CD4-positive, alpha-beta T cell (primary cell): ENCODE data around the gene SLX9. TPM values are rescaled to one million over a fixed set of nuclear protein-coding genes. Genes with fewer than 3 reads are reported as not detected.

ENCODE experiments used
- ATAC-seq: fragments of 200-7000 bp; cut with Tn5 transposase; one replicate; pipeline ENCODE4 v1.10.0; 2022; ENCODE audit warnings: mild to moderate bottlenecking; ENCODE audit not compliant: poor library complexity
- CTCF ChIA-PET: fragments of 350-600 bp; sonication (Branson Sonifier 250); formaldehyde crosslinking; loops from one replicate; lab custom pipeline; 2021; ENCODE audit warnings: antibody characterized with exemption, inconsistent platforms; lab: Charles Lee
- POLR2A ChIA-PET: fragments of 350-600 bp; sonication (Branson Sonifier 250); formaldehyde crosslinking; loops from one replicate; lab custom pipeline; 2021; ENCODE audit warnings: antibody characterized with exemption, inconsistent platforms; lab: Charles Lee
- DNase-seq, 14 experiments: peaks; one replicate each; pipeline ENCODE4 v3.0.0-alpha.2; 2013 to 2020; ENCODE audit warnings: mixed read lengths in 2 of 14
- H3K27ac ChIP-seq, 2 donors: one replicate each; pipeline versions ENCODE4 v1.5.1 to v1.7.0; 2013; ENCODE audit warnings: low read length in 2 of 2, low read depth in 1 of 2, mild to moderate bottlenecking in 1 of 2
- H3K27me3 ChIP-seq, 2 experiments: 1 replicate in 1 of 2; 2 replicates in 1 of 2; pipeline versions ENCODE4 v1.6.1 to v1.7.0; 2013; ENCODE audit warnings: low read length in 2 of 2, control low read depth in 1 of 2, mild to moderate bottlenecking in 1 of 2, moderate library complexity in 1 of 2; ENCODE audit not compliant: insufficient read depth in 2 of 2, control insufficient read depth in 1 of 2
- H3K36me3 ChIP-seq: one replicate; pipeline ENCODE4 v1.6.1; 2013; ENCODE audit warnings: low read length, control low read depth; ENCODE audit not compliant: insufficient read depth
- H3K4me1 ChIP-seq: one replicate; pipeline ENCODE4 v1.6.1; 2013; ENCODE audit warnings: low read length, control low read depth; ENCODE audit not compliant: insufficient read depth
- H3K4me3 ChIP-seq: one replicate; pipeline ENCODE4 v1.5.1; 2013; ENCODE audit warnings: mild to moderate bottlenecking, low read length, moderate library complexity
- H3K9me3 ChIP-seq, 2 experiments: 1 replicate in 1 of 2; 2 replicates in 1 of 2; pipeline versions ENCODE4 v1.6.1 to v1.7.0; 2013; ENCODE audit warnings: low read length in 2 of 2, mild to moderate bottlenecking in 2 of 2, control low read depth in 1 of 2, moderate library complexity in 1 of 2; ENCODE audit not compliant: control insufficient read depth in 1 of 2, insufficient read depth in 1 of 2
- H3K27ac Mint-ChIP-seq: one replicate; pipeline ENCODE4 v1.8.0; 2020; ENCODE audit warnings: mixed read lengths
- H3K27me3 Mint-ChIP-seq: one replicate; pipeline ENCODE4 v1.8.0; 2021; ENCODE audit warnings: mixed read lengths
- H3K36me3 Mint-ChIP-seq: one replicate; pipeline ENCODE4 v1.8.0; 2021; ENCODE audit warnings: low read depth, mixed read lengths
- H3K4me1 Mint-ChIP-seq: one replicate; pipeline ENCODE4 v1.8.0; 2021; ENCODE audit warnings: low read depth, mixed read lengths
- H3K4me3 Mint-ChIP-seq: one replicate; pipeline ENCODE4 v1.8.0; 2020; ENCODE audit warnings: mild to moderate bottlenecking, mixed read lengths
- H3K9me3 Mint-ChIP-seq: one replicate; pipeline ENCODE4 v1.8.0; 2020; ENCODE audit warnings: mixed read lengths
- CTCF ChIP-seq: fragments of 200-600 bp; IDR thresholded peaks from one replicate; pipeline ENCODE4 v1.8.0; 2022; ENCODE audit warnings: antibody characterized with exemption, mild to moderate bottlenecking
- intact Hi-C, 2 experiments: fragments of 100-400 bp; cut with DNase I in 1 of 2; cut with micrococcal nuclease in 1 of 2; formaldehyde crosslinking; loops; one replicate each; pipeline versions ENCODE4 v1.15.1 to v1.9.0; 2023 to 2025; cut with DNase I, micrococcal nuclease
- total RNA-seq, 174 experiments: library from RNA in 2 of 174; stranded (reverse) in 2 of 174; gene quantifications; one replicate each; pipeline ENCODE4 v1.2.3 and lab custom pipeline; 2021 to 2026

The SLX9 gene
- total RNA-seq, 2 experiments from 2014 or later: 7.7 to 9.1 TPM

DNA sequence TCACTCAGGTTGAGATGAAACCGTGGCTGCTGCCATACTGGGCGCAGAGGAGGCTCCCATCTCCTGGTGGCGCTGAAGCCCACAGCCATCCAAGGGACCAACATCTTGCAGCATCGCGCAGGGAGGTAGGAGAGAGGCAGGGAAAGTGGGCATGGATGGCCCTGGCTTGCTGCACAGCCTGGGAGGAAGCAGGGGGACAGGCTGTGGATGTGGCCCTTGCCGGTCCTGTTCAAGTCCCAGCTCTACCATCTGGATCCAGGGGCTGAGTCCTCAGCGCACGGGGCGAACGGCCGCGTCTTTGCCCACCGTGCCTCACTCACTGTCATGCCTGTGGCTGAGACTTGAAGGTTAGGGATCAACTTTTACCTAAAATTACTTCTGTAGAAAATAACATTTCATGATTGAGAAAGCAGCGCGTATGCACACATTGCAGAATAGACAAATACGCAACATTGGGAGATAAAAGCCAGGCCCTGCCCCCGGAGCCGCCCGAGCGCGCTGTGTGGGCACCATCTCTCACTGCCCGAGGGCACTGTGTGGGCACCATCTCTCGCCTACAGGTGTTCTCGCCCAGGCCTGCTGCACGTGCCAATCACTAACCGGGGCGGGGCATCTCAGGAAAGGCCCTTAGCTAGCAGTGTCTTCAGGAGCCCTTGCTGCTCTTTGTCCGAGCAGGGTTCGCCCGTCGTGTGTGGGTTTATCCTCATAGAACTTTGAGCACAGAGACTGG, 11.5 kb downstream of the SLX9 start:
- ChIA-PET POLR2A (interaction anchor here (1.5 kb wide), 1 partner anchor 177 kb away, joined by 4 read pairs; no protein-coding TSS in a partner anchor), CTCF (interaction anchor here (1.0 kb wide), 1 partner anchor 177 kb away, joined by 3 read pairs; no protein-coding TSS in a partner anchor)
- intact Hi-C loops: loop anchor here in 1 of 2 experiments (10.0 kb wide), 1 partner anchor 493 kb away; no protein-coding TSS in a partner anchor
- H3K36me3 Mint-ChIP-seq: peaks cover 35% of the 10 kb centered on the region
- Histone ChIP-seq H3K4me1 (peaks cover 16% of the 10 kb centered on the region), H3K27ac (no peak overlapping the region), H3K36me3 (peaks cover 48% of the 10 kb centered on the region), H3K4me3 (no peak overlapping the region), H3K9me3 (no peaks in the 10 kb centered on the region), H3K27me3 (no peaks in the 10 kb centered on the region)
- TF ChIP-seq CTCF: no peak
- peaks cover 11% of the 10 kb centered on the region for H3K4me1 Mint-ChIP-seq
- no peaks in the 10 kb centered on the region for H3K9me3 Mint-ChIP-seq
- DNase-seq (peak in 1 of 14 experiments; percentile 0), ATAC-seq (no peak)
- no peak overlapping the region for H3K27ac Mint-ChIP-seq
- no peak overlapping the region for H3K4me3 Mint-ChIP-seq
- H3K27me3 Mint-ChIP-seq: no peaks in the 10 kb centered on the region

DNA sequence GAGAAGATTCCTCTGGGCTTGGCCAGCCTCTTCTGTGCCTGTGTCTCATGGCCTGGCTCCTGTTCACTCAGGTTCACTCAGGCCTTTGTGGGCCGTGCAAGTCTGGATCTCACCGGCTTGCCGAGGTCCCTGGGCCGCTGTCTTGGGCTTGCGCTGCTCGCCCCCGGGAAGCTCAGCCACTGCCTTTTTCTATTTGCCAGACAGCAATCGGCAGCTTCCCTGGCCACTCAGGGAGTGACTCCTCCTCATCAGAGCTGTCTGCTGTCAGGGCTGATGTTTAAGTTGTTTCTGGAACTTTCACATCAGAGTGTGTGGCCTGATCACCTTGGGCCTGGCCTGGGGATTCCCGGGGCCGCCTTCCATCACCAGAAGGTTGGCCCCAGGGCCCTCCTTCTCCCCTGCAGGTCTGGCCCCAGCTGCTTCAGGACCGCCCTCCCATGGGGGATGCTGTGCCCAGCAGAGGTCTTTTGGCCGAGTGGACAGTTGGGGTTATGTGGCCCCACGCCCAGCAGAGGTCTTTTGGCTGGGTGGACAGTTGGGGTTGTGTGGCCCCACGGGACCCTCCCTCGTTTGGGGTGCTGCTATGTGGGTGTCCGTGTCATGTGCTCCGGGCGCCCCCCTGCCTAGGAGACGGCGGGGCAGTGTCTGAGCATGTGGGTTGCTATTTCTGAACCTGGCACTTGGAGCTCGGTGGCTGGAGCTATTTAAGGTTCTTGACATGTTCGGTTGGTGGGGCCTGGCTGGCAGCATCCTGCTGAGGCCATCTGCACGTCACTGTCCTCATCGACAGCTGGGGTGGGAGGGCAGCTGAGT, 12.5 kb downstream of the SLX9 start:
- intact Hi-C loops: loop anchor here in 1 of 2 experiments (10.0 kb wide), 1 partner anchor 492 kb away; no protein-coding TSS in a partner anchor
- no peak for TF ChIP-seq CTCF
- Mint-ChIP-seq H3K27ac (no peak overlapping the region), H3K9me3 (no peaks in the 10 kb centered on the region), H3K27me3 (no peaks in the 10 kb centered on the region), H3K4me1 (peaks cover 11% of the 10 kb centered on the region), H3K4me3 (no peak overlapping the region), H3K36me3 (peaks cover 37% of the 10 kb centered on the region)
- ATAC-seq (no peak), DNase-seq (peak in 1 of 14 experiments; percentile 0)
- CTCF ChIA-PET: no interaction called here
- Histone ChIP-seq H3K27ac (no peak overlapping the region), H3K36me3 (peaks cover 48% of the 10 kb centered on the region), H3K9me3 (no peaks in the 10 kb centered on the region), H3K27me3 (no peaks in the 10 kb centered on the region), H3K4me1 (peaks cover 16% of the 10 kb centered on the region), H3K4me3 (no peak overlapping the region)
- POLR2A ChIA-PET: interaction anchor here (1.5 kb wide), 1 partner anchor 176 kb away, joined by 4 read pairs; no protein-coding TSS in a partner anchor

DNA sequence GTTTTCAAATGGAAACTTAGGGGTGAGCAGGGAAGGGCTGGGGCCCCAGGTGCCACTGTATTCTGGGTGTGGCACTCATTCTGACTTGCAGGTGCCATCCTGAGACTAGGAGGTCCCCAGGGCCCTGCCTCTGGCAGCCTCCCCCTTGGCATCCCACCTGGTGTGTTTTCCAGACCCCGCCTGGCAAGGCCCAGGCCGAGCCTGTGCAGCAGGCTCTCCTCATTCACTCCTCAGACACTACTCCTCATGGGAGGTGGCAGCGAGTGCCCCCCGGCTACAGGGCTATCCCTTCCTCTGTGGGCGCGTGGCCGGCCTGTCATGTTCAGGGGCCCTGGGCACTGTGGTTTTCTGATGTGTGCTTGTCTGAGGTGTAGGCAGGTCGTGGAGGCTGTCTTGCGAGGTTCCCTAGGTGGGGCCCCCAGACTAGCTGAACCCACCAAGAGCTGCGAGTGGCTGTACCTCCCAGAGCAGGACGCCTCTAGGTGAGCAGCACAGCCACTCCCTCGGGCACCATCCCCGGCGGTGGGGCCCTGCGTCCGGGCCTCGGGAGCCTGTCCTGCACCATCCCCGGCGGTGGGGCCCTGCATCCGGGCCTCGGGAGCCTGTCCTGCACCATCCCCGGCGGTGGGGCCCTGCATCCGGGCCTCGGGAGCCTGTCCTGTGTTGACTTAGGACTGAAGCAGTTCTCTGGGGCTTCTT, 13.2 kb downstream of the SLX9 start:
- no peak for TF ChIP-seq CTCF
- no peak overlapping the region for H3K27ac Mint-ChIP-seq
- CTCF ChIA-PET: no interaction called here

More for the DNA sequence above, 13.2 kb downstream of the SLX9 start:
- Mint-ChIP-seq H3K4me1 (peaks cover 11% of the 10 kb centered on the region), H3K4me3 (no peak overlapping the region), H3K36me3 (peaks cover 38% of the 10 kb centered on the region), H3K9me3 (no peaks in the 10 kb centered on the region), H3K27me3 (no peaks in the 10 kb centered on the region)
- Histone ChIP-seq H3K27me3 (no peaks in the 10 kb centered on the region), H3K36me3 (peaks cover 45% of the 10 kb centered on the region), H3K4me1 (peaks cover 16% of the 10 kb centered on the region), H3K9me3 (no peaks in the 10 kb centered on the region), H3K4me3 (no peak overlapping the region), H3K27ac (no peak overlapping the region)
- POLR2A ChIA-PET: interaction anchor here (1.5 kb wide), 1 partner anchor 175 kb away, joined by 4 read pairs; no protein-coding TSS in a partner anchor
- intact Hi-C loops: loop anchor here in 1 of 2 experiments (10.0 kb wide), 1 partner anchor 492 kb away; no protein-coding TSS in a partner anchor
- ATAC-seq: no peak
- DNase-seq: peak in 1 of 14 experiments; percentile 4
